CD4-positive, alpha-beta memory T cell (primary cell): ENCODE measurements around the gene MACF1. TPM values are rescaled to one million over a fixed set of nuclear protein-coding genes. Genes with fewer than 3 reads are reported as not detected.
A peak's percentile ranks its signal among the peaks of the same experiment; 100 is the strongest.

Experiments
- CTCF ChIA-PET: fragments of 350-600 bp; sonication (Branson Sonifier 250); formaldehyde crosslinking; loops from one replicate; lab custom pipeline; 2021; ENCODE audit warnings: inconsistent platforms; ENCODE audit not compliant: partially characterized antibody; lab: Charles Lee
- POLR2A ChIA-PET: fragments of 350-600 bp; sonication (Branson Sonifier 250); formaldehyde crosslinking; loops from one replicate; lab custom pipeline; 2021; ENCODE audit not compliant: partially characterized antibody; lab: Charles Lee
- DNase-seq, 5 donors: peaks; one replicate each; pipeline versions ENCODE4 v3.0.0 to v3.0.0-alpha.2; 2020 to 2022; ENCODE audit warnings: mixed read lengths in 1 of 5
- H3K27ac ChIP-seq: one replicate; pipeline ENCODE4 v1.7.0; 2013; ENCODE audit warnings: low read depth, low read length
- H3K27me3 ChIP-seq: 2 replicates; pipeline ENCODE4 v1.7.0; 2013; ENCODE audit warnings: mild to moderate bottlenecking, low read length, moderate library complexity; ENCODE audit not compliant: insufficient read depth
- H3K36me3 ChIP-seq: 2 replicates; pipeline ENCODE4 v1.7.0; 2013; ENCODE audit warnings: mild to moderate bottlenecking, low read length, moderate library complexity; ENCODE audit not compliant: insufficient read depth
- H3K4me1 ChIP-seq: 2 replicates; pipeline ENCODE4 v1.7.0; 2013; ENCODE audit warnings: mild to moderate bottlenecking, low read length, moderate library complexity; ENCODE audit not compliant: insufficient read depth
- H3K4me3 ChIP-seq, 2 donors: one replicate each; pipeline ENCODE4 v1.7.0; 2013; ENCODE audit warnings: low read length in 2 of 2, mild to moderate bottlenecking in 1 of 2
- H3K9me3 ChIP-seq, 2 donors: one replicate each; pipeline ENCODE4 v1.7.0; 2013; ENCODE audit warnings: low read length in 2 of 2, control low read depth in 1 of 2; ENCODE audit not compliant: control insufficient read depth in 1 of 2
- H3K27ac Mint-ChIP-seq, 7 donors: one replicate each; pipeline ENCODE4 v1.8.0; 2020 to 2021; ENCODE audit warnings: mixed read lengths in 7 of 7, mild to moderate bottlenecking in 6 of 7, inconsistent platforms in 3 of 7, moderate library complexity in 3 of 7
- H3K27me3 Mint-ChIP-seq, 2 donors: one replicate each; pipeline ENCODE4 v1.8.0; 2020 to 2021; ENCODE audit warnings: mixed read lengths in 2 of 2
- H3K36me3 Mint-ChIP-seq, 2 donors: one replicate each; pipeline ENCODE4 v1.8.0; 2020 to 2021; ENCODE audit warnings: mixed read lengths in 2 of 2, inconsistent platforms in 1 of 2, mild to moderate bottlenecking in 1 of 2
- H3K4me1 Mint-ChIP-seq, 4 donors: one replicate each; pipeline ENCODE4 v1.8.0; 2020 to 2021; ENCODE audit warnings: mixed read lengths in 4 of 4, mild to moderate bottlenecking in 1 of 4
- H3K4me3 Mint-ChIP-seq, 8 donors: one replicate each; pipeline ENCODE4 v1.8.0; 2020 to 2021; ENCODE audit warnings: mixed read lengths in 8 of 8, mild to moderate bottlenecking in 7 of 8, moderate library complexity in 6 of 8, inconsistent platforms in 3 of 8
- H3K9me3 Mint-ChIP-seq, 8 donors: one replicate each; pipeline ENCODE4 v1.8.0; 2020 to 2021; ENCODE audit warnings: mixed read lengths in 8 of 8, mild to moderate bottlenecking in 5 of 8, inconsistent platforms in 3 of 8, moderate library complexity in 1 of 8
- intact Hi-C: fragments of 100-400 bp; cut with micrococcal nuclease; formaldehyde crosslinking; loops from one replicate; pipeline ENCODE4 v1.15.1; 2023
- polyA plus RNA-seq, 2 donors: library from polyadenylated mRNA; unstranded; fragments of 300-500 nt; fragmentation: Illumina TruSeq; gene quantifications; one replicate each; pipeline ENCODE4 v1.2.3, GENCODE V29; 2021
- total RNA-seq, 2 experiments: library from RNA; stranded (reverse); gene quantifications; one replicate each; pipeline ENCODE4 v1.2.3, GENCODE V29; 2021

The MACF1 gene
- total and polyA plus RNA-seq, 4 experiments from 2014 or later, result 6.8 to 387 (median 222) TPM

GRCh38 chr1:39354572-39354971 lies 150.1 kb downstream of the MACF1 start:
- Mint-ChIP-seq H3K4me3 (no peak overlapping the region), H3K36me3 (peaks cover 72 to 85% of the 10 kb centered on the region in 2 donors), H3K27me3 (no peaks in the 10 kb centered on the region), H3K27ac (peak overlapping the region in 1 of 7 donors; percentile 8), H3K4me1 (peaks cover 0 to 2% (median 0%) of the 10 kb centered on the region in 4 donors), H3K9me3 (no peaks in the 10 kb centered on the region)
- intact Hi-C loops, result no loop called here
- POLR2A ChIA-PET, result interaction anchor here (0.7 kb wide), 1 partner anchor 15 kb away, joined by 3 read pairs; no protein-coding TSS in a partner anchor
- H3K4me3 ChIP-seq, result no peak overlapping the region
- H3K27me3 ChIP-seq, result no peaks in the 10 kb centered on the region
- no peak overlapping the region for H3K27ac ChIP-seq
- H3K4me1 ChIP-seq, result no peaks in the 10 kb centered on the region
- H3K36me3 ChIP-seq, result peaks cover 91% of the 10 kb centered on the region
- no peaks in the 10 kb centered on the region for H3K9me3 ChIP-seq
- CTCF ChIA-PET, result interaction anchor here (0.7 to 1.4 kb wide), 2 partner anchors 256 to 799 kb away, joined by 3 to 5 read pairs; no protein-coding TSS in a partner anchor
- no peak for DNase-seq

DNA sequence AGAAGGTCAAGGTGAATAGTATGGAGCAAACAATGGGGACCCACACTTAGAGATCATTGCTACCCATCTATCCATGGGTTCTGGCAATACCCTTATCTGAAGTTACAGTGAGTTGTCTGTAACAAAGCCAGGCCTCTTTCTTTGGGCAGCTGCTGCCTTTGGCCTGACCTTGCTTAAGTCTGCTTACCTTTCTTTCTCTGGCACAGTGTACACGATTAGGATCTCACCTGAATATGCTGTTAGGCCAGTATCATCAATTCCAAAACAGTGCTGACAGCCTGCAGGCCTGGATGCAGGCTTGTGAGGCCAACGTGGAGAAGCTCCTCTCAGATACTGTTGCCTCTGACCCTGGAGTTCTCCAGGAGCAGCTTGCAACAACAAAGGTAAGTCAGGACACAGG lies 154.0 kb downstream of the MACF1 start:
- Mint-ChIP-seq H3K36me3 (peaks cover 74 to 83% of the 10 kb centered on the region in 2 donors), H3K9me3 (no peaks in the 10 kb centered on the region), H3K4me1 (peaks cover 0 to 3% (median 0%) of the 10 kb centered on the region in 4 donors), H3K27me3 (no peaks in the 10 kb centered on the region), H3K27ac (peak overlapping the region in 5 of 7 donors; percentile 16 to 67 (median 54)), H3K4me3 (no peak overlapping the region)
- peaks cover 82% of the 10 kb centered on the region for H3K36me3 ChIP-seq
- H3K9me3 ChIP-seq, result no peaks in the 10 kb centered on the region
- POLR2A ChIA-PET, result interaction anchor here (1.2 kb wide), 1 partner anchor 175 kb away, joined by 3 read pairs; no protein-coding TSS in a partner anchor
- no peak overlapping the region for H3K4me3 ChIP-seq
- intact Hi-C loops, result no loop called here
- no peak overlapping the region for H3K27ac ChIP-seq
- H3K27me3 ChIP-seq, result no peaks in the 10 kb centered on the region
- CTCF ChIA-PET, result interaction anchor here (1.1 to 1.4 kb wide), 4 partner anchors 20 to 179 kb away, joined by 3 to 4 read pairs (median 4); no protein-coding TSS in a partner anchor
- no peaks in the 10 kb centered on the region for H3K4me1 ChIP-seq
- no peak for DNase-seq

DNA sequence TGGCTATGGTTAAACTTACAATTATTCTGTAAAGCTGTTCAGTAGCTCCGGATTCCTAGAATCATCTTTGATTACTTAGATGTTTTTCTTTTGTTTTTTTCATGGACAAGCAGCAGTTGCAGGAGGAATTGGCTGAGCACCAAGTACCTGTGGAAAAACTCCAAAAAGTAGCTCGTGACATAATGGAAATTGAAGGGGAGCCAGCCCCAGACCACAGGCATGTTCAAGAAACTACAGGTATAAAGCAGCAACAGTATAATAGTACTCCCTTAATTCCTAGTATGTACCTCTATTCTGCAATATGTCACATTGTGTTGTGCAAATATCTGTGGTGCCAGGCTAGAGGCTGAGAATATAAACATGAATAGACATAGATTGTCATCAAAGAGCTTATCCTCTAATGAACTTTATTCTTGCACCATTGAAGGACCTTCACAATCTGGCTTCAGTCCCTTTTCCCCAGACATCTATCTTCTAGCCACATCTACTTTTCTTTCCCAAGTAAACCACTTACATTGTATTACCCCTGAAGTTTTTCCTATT lies 154.6 kb downstream of the MACF1 start:
- POLR2A ChIA-PET, result interaction anchor here (1.2 kb wide), 1 partner anchor 176 kb away, joined by 3 read pairs; no protein-coding TSS in a partner anchor
- Mint-ChIP-seq H3K36me3 (peaks cover 75 to 82% of the 10 kb centered on the region in 2 donors), H3K4me3 (no peak overlapping the region), H3K4me1 (peaks cover 0 to 3% (median 0%) of the 10 kb centered on the region in 4 donors), H3K27ac (peak overlapping the region in 4 of 7 donors; percentile 9 to 70 (median 40)), H3K9me3 (no peaks in the 10 kb centered on the region), H3K27me3 (no peaks in the 10 kb centered on the region)
- H3K9me3 ChIP-seq, result no peaks in the 10 kb centered on the region
- H3K27me3 ChIP-seq, result no peaks in the 10 kb centered on the region
- DNase-seq, result no peak
- H3K4me1 ChIP-seq, result no peaks in the 10 kb centered on the region
- H3K36me3 ChIP-seq, result peaks cover 76% of the 10 kb centered on the region
- no peak overlapping the region for H3K27ac ChIP-seq
- intact Hi-C loops, result no loop called here
- CTCF ChIA-PET, result interaction anchor here (1.0 to 1.4 kb wide), 5 partner anchors 19 to 179 kb away, joined by 3 to 4 read pairs (median 4); no protein-coding TSS in a partner anchor
- H3K4me3 ChIP-seq, result no peak overlapping the region

GRCh38 chr1:39360731-39361130 lies 156.2 kb downstream of the MACF1 start:
- ChIA-PET POLR2A (no interaction called here), CTCF (interaction anchor here (1.7 to 2.2 kb wide), 2 partner anchors 50 to 178 kb away, joined by 4 to 7 read pairs; no protein-coding TSS in a partner anchor)
- Mint-ChIP-seq H3K27me3 (no peaks in the 10 kb centered on the region), H3K4me1 (peaks cover 0 to 3% (median 0%) of the 10 kb centered on the region in 4 donors), H3K4me3 (no peak overlapping the region), H3K9me3 (no peaks in the 10 kb centered on the region), H3K27ac (peak overlapping the region in 4 of 7 donors; percentile 16 to 55 (median 47)), H3K36me3 (peaks cover 72 to 79% of the 10 kb centered on the region in 2 donors)
- Histone ChIP-seq H3K27me3 (no peaks in the 10 kb centered on the region), H3K9me3 (no peaks in the 10 kb centered on the region), H3K4me3 (no peak overlapping the region), H3K27ac (no peak overlapping the region), H3K36me3 (peaks cover 63% of the 10 kb centered on the region), H3K4me1 (no peaks in the 10 kb centered on the region)
- intact Hi-C loops, result loop anchor here (10.0 kb wide), 1 partner anchor 54 kb away; no protein-coding TSS in a partner anchor
- DNase-seq, result no peak

DNA sequence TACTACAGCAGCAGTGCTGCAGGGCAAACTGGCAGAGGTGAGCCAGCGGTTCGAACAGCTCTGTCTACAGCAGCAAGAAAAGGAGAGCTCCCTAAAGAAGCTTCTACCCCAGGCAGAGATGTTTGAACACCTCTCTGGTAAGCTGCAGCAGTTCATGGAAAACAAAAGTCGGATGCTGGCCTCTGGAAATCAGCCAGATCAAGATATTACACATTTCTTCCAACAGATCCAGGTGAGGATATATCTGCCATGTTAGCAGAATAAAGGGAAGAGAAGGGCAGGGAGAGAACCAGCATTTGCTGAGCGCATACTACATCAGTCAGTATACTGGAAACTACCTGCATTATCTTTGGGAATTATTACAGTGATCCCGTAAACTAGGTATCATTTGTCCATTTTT lies 157.0 kb downstream of the MACF1 start:
- intact Hi-C loops, result loop anchor here (10.0 kb wide), 1 partner anchor 53 kb away; no protein-coding TSS in a partner anchor
- no peaks in the 10 kb centered on the region for H3K27me3 Mint-ChIP-seq

DNA sequence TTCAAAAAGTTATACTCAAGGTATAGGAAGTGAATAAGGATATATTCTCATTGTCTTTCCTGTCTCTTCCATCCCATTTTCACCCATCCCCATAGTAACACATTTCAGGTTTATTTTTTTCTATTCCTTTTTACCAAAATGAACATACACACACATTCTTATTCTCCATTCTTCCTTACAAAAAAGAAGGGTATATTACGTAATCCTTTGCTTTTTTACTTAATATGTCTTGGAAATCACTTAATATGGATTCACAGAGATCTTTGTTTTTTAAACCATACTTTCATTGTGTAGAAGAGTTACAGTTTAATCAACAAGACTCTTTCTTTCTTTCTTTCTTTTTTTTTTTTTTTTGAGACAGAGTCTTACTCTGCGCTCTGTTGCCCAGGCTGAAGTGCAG lies 158.8 kb downstream of the MACF1 start:
- Mint-ChIP-seq H3K4me3 (no peak overlapping the region), H3K36me3 (peaks cover 62 to 73% of the 10 kb centered on the region in 2 donors), H3K9me3 (no peaks in the 10 kb centered on the region), H3K27me3 (no peaks in the 10 kb centered on the region), H3K4me1 (peaks cover 0 to 1% (median 0%) of the 10 kb centered on the region in 4 donors), H3K27ac (peak overlapping the region in 3 of 7 donors; percentile 44 to 83 (median 65))
- H3K27me3 ChIP-seq, result no peaks in the 10 kb centered on the region
- H3K9me3 ChIP-seq, result no peaks in the 10 kb centered on the region
- H3K27ac ChIP-seq, result no peak overlapping the region
- ChIA-PET POLR2A (interaction anchor here (0.8 kb wide), 1 partner anchor 51 kb away, joined by 3 read pairs; no protein-coding TSS in a partner anchor), CTCF (no interaction called here)
- H3K4me1 ChIP-seq, result no peaks in the 10 kb centered on the region
- peaks cover 49% of the 10 kb centered on the region for H3K36me3 ChIP-seq
- intact Hi-C loops, result loop anchor here (10.0 kb wide), 1 partner anchor 52 kb away; no protein-coding TSS in a partner anchor
- H3K4me3 ChIP-seq, result no peak overlapping the region
- DNase-seq, result no peak

More for the DNA sequence above, 157.0 kb downstream of the MACF1 start:
- Histone ChIP-seq H3K4me3 (no peak overlapping the region), H3K27ac (no peak overlapping the region), H3K4me1 (no peaks in the 10 kb centered on the region), H3K27me3 (no peaks in the 10 kb centered on the region), H3K36me3 (peaks cover 58% of the 10 kb centered on the region), H3K9me3 (no peaks in the 10 kb centered on the region)
- no peak for DNase-seq
- ChIA-PET CTCF (interaction anchor here (1.4 to 2.2 kb wide), 3 partner anchors 49 to 177 kb away, joined by 3 to 7 read pairs (median 4); no protein-coding TSS in a partner anchor), POLR2A (no interaction called here)
- no peak overlapping the region for H3K4me3 Mint-ChIP-seq
- H3K9me3 Mint-ChIP-seq, result no peaks in the 10 kb centered on the region
- peaks cover 75 to 80% of the 10 kb centered on the region in 2 donors for H3K36me3 Mint-ChIP-seq
- H3K27ac Mint-ChIP-seq, result peak overlapping the region in 4 of 7 donors; percentile 27 to 79 (median 51)
- peaks cover 0 to 1% (median 0%) of the 10 kb centered on the region in 4 donors for H3K4me1 Mint-ChIP-seq

- Mint-ChIP-seq H3K4me1 (peaks cover 0 to 1% (median 0%) of the 10 kb centered on the region in 4 donors), H3K36me3 (peaks cover 62 to 74% of the 10 kb centered on the region in 2 donors), H3K9me3 (no peaks in the 10 kb centered on the region), H3K27me3 (no peaks in the 10 kb centered on the region), H3K27ac (peak overlapping the region in 3 of 7 donors; percentile 48 to 69 (median 61)), H3K4me3 (no peak overlapping the region)
- H3K4me1 ChIP-seq, result no peaks in the 10 kb centered on the region
- no peak overlapping the region for H3K4me3 ChIP-seq
- ChIA-PET CTCF (interaction anchor here (1.1 to 2.4 kb wide), 2 partner anchors 11 to 43 kb away, joined by 3 to 5 read pairs; no protein-coding TSS in a partner anchor), POLR2A (interaction anchor here (0.7 kb wide), 1 partner anchor 136 kb away, joined by 3 read pairs; no protein-coding TSS in a partner anchor)
- no peak for DNase-seq
- peaks cover 54% of the 10 kb centered on the region for H3K36me3 ChIP-seq
- no peaks in the 10 kb centered on the region for H3K9me3 ChIP-seq
- intact Hi-C loops, result loop anchor here (10.0 kb wide), 1 partner anchor 47 kb away; no protein-coding TSS in a partner anchor
- H3K27me3 ChIP-seq, result no peaks in the 10 kb centered on the region
- H3K27ac ChIP-seq, result no peak overlapping the region
Measured at GRCh38 chr1:39368045-39368444, 163.6 kb downstream of the MACF1 start.
